Ishikawa (cell line): ENCODE data around the gene AP4S1.

Experiments used
- CEBPB ChIP-seq: IDR thresholded peaks from 2 replicates; pipeline ENCODE4 v1.6.1; 2012
- CREB1 ChIP-seq: IDR thresholded peaks from 2 replicates; pipeline ENCODE4 v1.6.1; 2012; ENCODE audit warnings: low read depth
- EGR1 ChIP-seq: IDR thresholded peaks from 2 replicates; pipeline ENCODE4 v1.6.1; 2012
- EP300 ChIP-seq: IDR thresholded peaks from 2 replicates; pipeline ENCODE4 v1.6.1; 2012; ENCODE audit warnings: borderline replicate concordance
- FOXM1 ChIP-seq: IDR thresholded peaks from 2 replicates; pipeline ENCODE4 v1.6.1; 2012; ENCODE audit warnings: low read depth, borderline replicate concordance
- MAX ChIP-seq: IDR thresholded peaks from 2 replicates; pipeline ENCODE4 v1.6.1; 2012
- NFIC ChIP-seq: IDR thresholded peaks from 2 replicates; pipeline ENCODE4 v1.6.1; 2012
- RAD21 ChIP-seq: IDR thresholded peaks from 2 replicates; pipeline ENCODE4 v1.6.1; 2012; ENCODE audit warnings: low read depth
- REST ChIP-seq: IDR thresholded peaks from 2 replicates; pipeline ENCODE4 v1.6.1; 2012; ENCODE audit warnings: low read depth, mild to moderate bottlenecking
- TAF1 ChIP-seq: IDR thresholded peaks from 2 replicates; pipeline ENCODE4 v1.6.1; 2012; ENCODE audit warnings: low read depth, mild to moderate bottlenecking
- TCF12 ChIP-seq: IDR thresholded peaks from 2 replicates; pipeline ENCODE4 v1.6.1; 2012; ENCODE audit warnings: low read depth
- TEAD4 ChIP-seq: IDR thresholded peaks from 2 replicates; pipeline ENCODE4 v1.6.1; 2012
- USF1 ChIP-seq: IDR thresholded peaks from 2 replicates; pipeline ENCODE4 v1.6.1; 2012
- YY1 ChIP-seq: IDR thresholded peaks from 2 replicates; pipeline ENCODE4 v1.6.1; 2012; ENCODE audit warnings: low read depth
- ZBTB7A ChIP-seq: IDR thresholded peaks from 2 replicates; pipeline ENCODE4 v1.6.1; 2012; ENCODE audit warnings: low read depth

The AP4S1 gene

GRCh38 chr14:31122098-31122611 lies 96.7 kb downstream of the AP4S1 start:
- TF ChIP-seq YY1 (no peak), EGR1 (no peak), ZBTB7A (no peak), REST (no peak), MAX (no peak), EP300 (no peak), CREB1 (no peak), NFIC (no peak), TEAD4 (no peak), USF1 (no peak), TAF1 (no peak), FOXM1 (no peak), CEBPB (no peak), TCF12 (no peak)

DNA sequence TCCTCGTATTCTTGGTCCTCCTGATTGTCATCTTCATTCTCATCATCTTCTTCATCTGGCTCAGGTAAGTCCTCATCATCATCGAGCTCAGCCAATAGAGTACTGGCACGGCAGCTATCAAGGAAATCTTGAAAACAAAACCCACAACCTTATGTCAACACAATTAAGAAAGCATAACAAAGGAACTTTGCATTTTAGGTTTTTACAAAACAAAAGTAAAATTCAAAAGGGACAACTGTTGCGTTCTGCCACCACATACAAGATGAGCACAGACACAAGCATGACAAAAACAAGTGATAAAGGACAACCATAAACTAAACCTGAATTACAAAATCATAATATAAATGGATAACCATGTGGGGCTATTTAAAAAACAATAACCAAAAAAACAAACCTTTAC lies 97.5 kb downstream of the AP4S1 start:
- no peak for TF ChIP-seq TCF12
- no peak for TF ChIP-seq TEAD4
- no peak for TF ChIP-seq YY1
- no peak for TF ChIP-seq TAF1
- no peak for TF ChIP-seq USF1
- TF ChIP-seq REST, result no peak
- no peak for TF ChIP-seq EP300
- TF ChIP-seq NFIC, result no peak
- no peak for TF ChIP-seq RAD21
- TF ChIP-seq ZBTB7A, result no peak
- TF ChIP-seq FOXM1, result no peak
- TF ChIP-seq CEBPB, result no peak

GRCh38 chr14:31124197-31124596 lies 98.7 kb downstream of the AP4S1 start:
- no peak for TF ChIP-seq MAX
- TF ChIP-seq CREB1, result no peak
- no peak for TF ChIP-seq USF1
- no peak for TF ChIP-seq TCF12
- TF ChIP-seq CEBPB, result no peak
- TF ChIP-seq TAF1, result no peak
- no peak for TF ChIP-seq RAD21

- TF ChIP-seq TEAD4, result no peak
- no peak for TF ChIP-seq MAX
- no peak for TF ChIP-seq EP300
Observed at GRCh38 chr14:31125231-31125630, 99.8 kb downstream of the AP4S1 start.

DNA sequence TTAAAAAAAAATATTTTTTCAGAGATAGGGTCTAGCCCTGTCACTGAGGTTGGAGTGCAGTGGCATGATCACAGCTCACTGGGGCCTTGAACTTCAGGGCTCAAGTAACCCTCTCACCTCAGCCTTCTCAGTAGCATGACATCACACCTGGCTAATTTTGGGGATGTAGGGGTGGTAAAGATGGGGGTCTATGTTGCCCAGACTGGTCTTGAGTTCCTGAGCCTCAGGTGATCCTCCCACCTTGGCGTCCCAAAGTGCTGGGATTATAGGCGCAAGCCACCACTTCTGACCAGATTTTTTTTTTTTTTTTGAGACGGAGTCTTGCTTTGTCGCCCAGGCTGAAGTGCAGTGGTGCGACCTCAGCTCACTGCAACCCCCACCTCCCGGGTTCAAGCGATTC lies 101.2 kb downstream of the AP4S1 start:
- TF ChIP-seq NFIC (no peak), CEBPB (no peak), ZBTB7A (no peak), REST (no peak), TCF12 (no peak), RAD21 (no peak), TEAD4 (no peak), CREB1 (no peak), USF1 (no peak), YY1 (no peak), EGR1 (no peak), MAX (no peak), FOXM1 (no peak), EP300 (no peak), TAF1 (no peak)
